HepG2 (cell line): Measurements from ENCODE around the gene MYO3A. TPM values are rescaled to one million over a fixed set of nuclear protein-coding genes. Genes with fewer than 3 reads are reported as not detected.

ENCODE experiments used
- ATAC-seq: fragments of 200-7000 bp; cut with Tn5 transposase; 3 replicates; pipeline ENCODE4 v1.9.1; 2020; ENCODE audit warnings: mild to moderate bottlenecking, moderate library complexity
- BruUV-seq: library from RNA; stranded (reverse); fragments of 400-500 nt; replicated peaks from 2 replicates; lab custom pipeline; 2021; lab: Mats Ljungman, UMichigan
- CTCF ChIA-PET: fragments of 300-600 bp; formaldehyde crosslinking; extraction: SDS; loops from one replicate; lab custom pipeline; 2021; ENCODE audit warnings: low total read pairs, inconsistent platforms, low intra/inter-chr PET ratio; lab: Yijun Ruan, JAX
- POLR2A ChIA-PET: fragments of 350-600 bp; sonication (Branson Sonifier 250); formaldehyde crosslinking; loops from one replicate; lab custom pipeline; 2020; ENCODE audit warnings: antibody characterized with exemption, inconsistent platforms; lab: Yijun Ruan, JAX
- DNase-seq: peaks from one replicate; pipeline ENCODE4 v3.0.0-alpha.2; 2015; ENCODE audit warnings: low spot score
- FAIRE-seq: peaks from 3 replicates; lab custom pipeline; 2011; peaks lifted over from hg19 to GRCh38; lab: Jason Lieb, UNC
- H2AFZ ChIP-seq: one replicate; pipeline ENCODE4 v1.6.1; 2011; ENCODE audit warnings: low read length, inconsistent platforms
- H3K27ac ChIP-seq: fragments of 300-600 bp; 3 replicates; pipeline ENCODE4 v1.8.0; 2011; ENCODE audit warnings: mixed run types, mild to moderate bottlenecking, mixed read lengths, low read length, inconsistent platforms; ENCODE audit not compliant: insufficient read depth; ENCODE audit errors: extremely low read length
- H3K27me3 ChIP-seq, 2 experiments: fragments of 200-600 bp in 1 of 2; 2 replicates in 1 of 2; 3 replicates in 1 of 2; pipeline versions ENCODE4 v1.6.0 to v1.8.0; 2011; ENCODE audit warnings: low read length in 2 of 2, mild to moderate bottlenecking in 2 of 2, moderate library complexity in 2 of 2, inconsistent platforms in 1 of 2; ENCODE audit not compliant: insufficient read depth in 2 of 2, control insufficient read depth in 1 of 2
- H3K36me3 ChIP-seq, 2 experiments: fragments of 200-600 bp in 1 of 2; replicated peaks in 1 of 2; 2 replicates in 1 of 2; 3 replicates in 1 of 2; pipeline versions ENCODE4 v1.5.1 to v1.8.0; 2011; ENCODE audit warnings: low read length in 2 of 2, inconsistent platforms in 1 of 2; ENCODE audit not compliant: insufficient read depth in 2 of 2, control insufficient read depth in 1 of 2
- H3K4me1 ChIP-seq: 2 replicates; pipeline ENCODE4 v1.5.1; 2012; ENCODE audit warnings: low read length, inconsistent platforms; ENCODE audit not compliant: insufficient read depth
- H3K4me2 ChIP-seq: 2 replicates; pipeline ENCODE4 v1.6.0; 2011; ENCODE audit warnings: low read depth, low read length, inconsistent platforms
- H3K4me3 ChIP-seq, 3 experiments: fragments of 200-600 bp in 1 of 3; sonication (generic), shearing (Covaris generic) in 1 of 3; replicated peaks in 1 of 3; 2 replicates each; pipeline ENCODE4 v1.5.1; 2011 to 2016; ENCODE audit warnings: low read length in 3 of 3, inconsistent platforms in 2 of 3, low read depth in 2 of 3, mild to moderate bottlenecking in 2 of 3, control low read depth in 1 of 3, mixed read lengths in 1 of 3; ENCODE audit not compliant: insufficient read depth in 1 of 3
- H3K79me2 ChIP-seq: one replicate; pipeline ENCODE4 v1.6.1; 2011; ENCODE audit warnings: low read length, inconsistent platforms; ENCODE audit not compliant: insufficient read depth
- H3K9ac ChIP-seq: 2 replicates; pipeline ENCODE4 v1.6.0; 2011; ENCODE audit warnings: mild to moderate bottlenecking, low read depth, low read length, inconsistent platforms; ENCODE audit not compliant: insufficient read depth
- H3K9me3 ChIP-seq: 2 replicates; pipeline ENCODE4 v1.5.1; 2012; ENCODE audit warnings: mild to moderate bottlenecking, low read length
- H4K20me1 ChIP-seq: 2 replicates; pipeline ENCODE4 v1.6.0; 2011; ENCODE audit warnings: inconsistent platforms, mild to moderate bottlenecking, low read length, moderate library complexity; ENCODE audit not compliant: insufficient read depth
- KAT2B ChIP-seq: fragments of 150-350 bp; IDR thresholded peaks from 2 replicates; pipeline ENCODE4 v1.6.1; 2014; ENCODE audit warnings: low read depth, low read length, borderline replicate concordance
- KDM4B ChIP-seq: sonication (generic); formaldehyde crosslinking; IDR thresholded peaks from 2 replicates; pipeline ENCODE4 v1.4.0; 2020; ENCODE audit warnings: missing genetic modification reagents
- KMT2B ChIP-seq: IDR thresholded peaks from 2 replicates; pipeline ENCODE4 v1.6.1; 2016; ENCODE audit warnings: missing genetic modification reagents, missing compliant biosample characterization
- MBD4 ChIP-seq: IDR thresholded peaks from 2 replicates; pipeline ENCODE4 v1.6.1; 2012; ENCODE audit warnings: low read length, inconsistent platforms, borderline replicate concordance
- MYC ChIP-seq: sonication (generic); formaldehyde crosslinking; IDR thresholded peaks from 2 replicates; pipeline ENCODE4 v1.9.0; 2021; ENCODE audit warnings: missing genetic modification reagents, borderline replicate concordance
- RFX5 ChIP-seq: IDR thresholded peaks from 2 replicates; pipeline ENCODE4 v1.6.1; 2011; ENCODE audit warnings: low read depth, low read length, improper control_type of control experiment
- SP5 ChIP-seq: IDR thresholded peaks from 2 replicates; pipeline ENCODE4 v1.6.1; 2016; ENCODE audit warnings: low read depth, borderline replicate concordance
- TBX3 ChIP-seq: fragments of 450-650 bp; IDR thresholded peaks from 2 replicates; pipeline ENCODE4 v1.6.1; 2017; ENCODE audit warnings: antibody characterized with exemption, mild to moderate bottlenecking, inconsistent platforms, borderline replicate concordance
- TCF7L2 ChIP-seq: IDR thresholded peaks from 2 replicates; pipeline ENCODE4 v1.6.1; 2011; ENCODE audit warnings: mild to moderate bottlenecking, low read depth, low read length, moderate library complexity
- TOE1 ChIP-seq: sonication (generic); formaldehyde crosslinking; IDR thresholded peaks from 2 replicates; pipeline ENCODE4 v1.4.0; 2020; ENCODE audit warnings: mild to moderate bottlenecking, missing genetic modification reagents
- ZNF143 ChIP-seq: sonication (generic); formaldehyde crosslinking; IDR thresholded peaks from 2 replicates; pipeline ENCODE4 v1.4.0; 2020; ENCODE audit warnings: missing genetic modification reagents
- ZNF225 ChIP-seq: sonication (generic); formaldehyde crosslinking; IDR thresholded peaks from 2 replicates; pipeline ENCODE4 v1.4.0; 2020; ENCODE audit warnings: mild to moderate bottlenecking, missing genetic modification reagents
- ZNF274 ChIP-seq: sonication (generic); formaldehyde crosslinking; IDR thresholded peaks from 2 replicates; pipeline ENCODE4 v1.5.1; 2020; ENCODE audit warnings: mild to moderate bottlenecking, missing genetic modification reagents
- ZNF768 ChIP-seq: sonication (generic); formaldehyde crosslinking; IDR thresholded peaks from 2 replicates; pipeline ENCODE4 v1.4.0; 2020; ENCODE audit warnings: missing genetic modification reagents
- WGBS: methylation state at CpG from one replicate; pipeline ENCODE4 v1.1.6; 2017; ENCODE audit warnings: low lambda C conversion rate; 5-methylcytosine and 5-hydroxymethylcytosine counted together
- in situ Hi-C: cut with HindIII; loops from 2 replicates; pipeline ENCODE4 v1.10.0; 2017; ENCODE audit warnings: low pct_unique_long_range_greater_than_20kb; ENCODE audit not compliant: extremely low pct_ligation_motif_present
- intact Hi-C: fragments of 100-400 bp; cut with micrococcal nuclease; formaldehyde crosslinking; loops from one replicate; pipeline ENCODE4 v1.10.0; 2022; ENCODE audit not compliant: unreplicated experiment
- polyA plus RNA-seq, 8 experiments: library from polyadenylated mRNA; depleted of rRNA in 3 of 8; stranded (reverse) in 7 of 8; unstranded in 1 of 8; fragments of >200 nt; fragmentation: Illumina TruSeq in 4 of 8; extraction: Trizol in 4 of 8; gene quantifications; 2 replicates each; pipeline versions ENCODE4 v1.2.1 to v1.2.3, GENCODE V29; 2011 to 2016; ENCODE audit warnings: low read depth in 4 of 8, missing spikeins in 1 of 8, mixed read lengths in 1 of 8; ENCODE audit not compliant: insufficient read depth in 1 of 8
- total RNA-seq, 5 experiments: library from RNA; depleted of rRNA; stranded (reverse); fragments of >200 nt; fragmentation: Illumina TruSeq; extraction: Trizol; gene quantifications; 2 replicates each; pipeline ENCODE4 v1.2.3, GENCODE V29; 2016; ENCODE audit warnings: low read depth in 1 of 5
- TF ChIP-seq, protein P1 (sequence below): sonication (generic); formaldehyde crosslinking; IDR thresholded peaks from 2 replicates; pipeline ENCODE4 v1.4.0; 2020; ENCODE audit warnings: mild to moderate bottlenecking, missing genetic modification reagents, borderline replicate concordance
- TF ChIP-seq, protein P2 (sequence below): IDR thresholded peaks from 2 replicates; pipeline ENCODE4 v1.6.1; 2016; ENCODE audit warnings: missing genetic modification reagents, missing compliant biosample characterization
- TF ChIP-seq, protein P3 (sequence below): sonication (generic); IDR thresholded peaks from 2 replicates; pipeline ENCODE4 v1.6.1; 2016; ENCODE audit warnings: low read depth, borderline replicate concordance
- TF ChIP-seq, protein P4 (sequence below): IDR thresholded peaks from 2 replicates; pipeline ENCODE4 v1.6.1; 2016; ENCODE audit warnings: mild to moderate bottlenecking, missing biosample characterization, missing genetic modification reagents

Gene MYO3A
- total and polyA plus RNA-seq, 2 of the 13 experiments (the other 11 are each of a cell fraction or from before 2014, with no cell fraction given) = not detected

DNA sequence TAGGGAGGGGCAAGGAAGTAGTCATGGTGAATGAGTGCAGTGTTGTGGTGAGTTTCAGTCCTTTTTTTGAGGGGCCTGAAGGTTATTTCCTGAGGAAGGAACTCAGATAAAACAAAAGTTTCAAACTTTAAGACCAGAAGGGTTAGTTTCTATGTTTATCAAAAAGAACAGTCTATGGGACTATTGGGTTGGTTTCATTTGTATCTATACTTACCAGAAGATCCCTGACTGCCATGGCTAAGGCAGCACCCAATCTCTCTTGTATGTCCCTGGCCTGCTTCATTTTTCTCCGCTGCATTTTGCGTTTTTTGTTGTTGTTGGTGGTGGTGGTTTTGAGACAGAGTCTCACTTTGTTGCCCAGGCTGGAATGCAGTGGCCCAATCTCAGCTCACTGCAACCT is 263.2 kb downstream of the MYO3A start:
- no TSS peak for BruUV-seq
- Histone ChIP-seq H3K9me3 (no peaks in the 10 kb centered on the region), H2AFZ (no peak overlapping the region), H4K20me1 (no peaks in the 10 kb centered on the region), H3K4me3 (no peak overlapping the region), H3K27me3 (0 out of 5 replicates have a peak, but pooled peaks cover 0 to 8% of the 10 kb centered on the region in 2 experiments), H3K27ac (no peak overlapping the region), H3K79me2 (no peaks in the 10 kb centered on the region), H3K4me2 (no peak overlapping the region), H3K9ac (no peak overlapping the region), H3K36me3 (no peaks in the 10 kb centered on the region), H3K4me1 (no peaks in the 10 kb centered on the region)
- DNase-seq (no peak), FAIRE-seq (no peak), ATAC-seq (no peak)
- in situ Hi-C loops (no loop called here), intact Hi-C loops (no loop called here)
- no peak for TF ChIP-seq KDM4B (CRISPR knock-in tag)
- TF ChIP-seq ZNF143 (CRISPR knock-in tag) = no peak
- TF ChIP-seq, protein P1, sequence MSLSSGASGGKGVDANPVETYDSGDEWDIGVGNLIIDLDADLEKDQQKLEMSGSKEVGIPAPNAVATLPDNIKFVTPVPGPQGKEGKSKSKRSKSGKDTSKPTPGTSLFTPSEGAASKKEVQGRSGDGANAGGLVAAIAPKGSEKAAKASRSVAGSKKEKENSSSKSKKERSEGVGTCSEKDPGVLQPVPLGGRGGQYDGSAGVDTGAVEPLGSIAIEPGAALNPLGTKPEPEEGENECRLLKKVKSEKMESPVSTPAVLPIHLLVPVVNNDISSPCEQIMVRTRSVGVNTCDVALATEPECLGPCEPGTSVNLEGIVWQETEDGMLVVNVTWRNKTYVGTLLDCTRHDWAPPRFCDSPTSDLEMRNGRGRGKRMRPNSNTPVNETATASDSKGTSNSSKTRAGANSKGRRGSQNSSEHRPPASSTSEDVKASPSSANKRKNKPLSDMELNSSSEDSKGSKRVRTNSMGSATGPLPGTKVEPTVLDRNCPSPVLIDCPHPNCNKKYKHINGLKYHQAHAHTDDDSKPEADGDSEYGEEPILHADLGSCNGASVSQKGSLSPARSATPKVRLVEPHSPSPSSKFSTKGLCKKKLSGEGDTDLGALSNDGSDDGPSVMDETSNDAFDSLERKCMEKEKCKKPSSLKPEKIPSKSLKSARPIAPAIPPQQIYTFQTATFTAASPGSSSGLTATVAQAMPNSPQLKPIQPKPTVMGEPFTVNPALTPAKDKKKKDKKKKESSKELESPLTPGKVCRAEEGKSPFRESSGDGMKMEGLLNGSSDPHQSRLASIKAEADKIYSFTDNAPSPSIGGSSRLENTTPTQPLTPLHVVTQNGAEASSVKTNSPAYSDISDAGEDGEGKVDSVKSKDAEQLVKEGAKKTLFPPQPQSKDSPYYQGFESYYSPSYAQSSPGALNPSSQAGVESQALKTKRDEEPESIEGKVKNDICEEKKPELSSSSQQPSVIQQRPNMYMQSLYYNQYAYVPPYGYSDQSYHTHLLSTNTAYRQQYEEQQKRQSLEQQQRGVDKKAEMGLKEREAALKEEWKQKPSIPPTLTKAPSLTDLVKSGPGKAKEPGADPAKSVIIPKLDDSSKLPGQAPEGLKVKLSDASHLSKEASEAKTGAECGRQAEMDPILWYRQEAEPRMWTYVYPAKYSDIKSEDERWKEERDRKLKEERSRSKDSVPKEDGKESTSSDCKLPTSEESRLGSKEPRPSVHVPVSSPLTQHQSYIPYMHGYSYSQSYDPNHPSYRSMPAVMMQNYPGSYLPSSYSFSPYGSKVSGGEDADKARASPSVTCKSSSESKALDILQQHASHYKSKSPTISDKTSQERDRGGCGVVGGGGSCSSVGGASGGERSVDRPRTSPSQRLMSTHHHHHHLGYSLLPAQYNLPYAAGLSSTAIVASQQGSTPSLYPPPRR = no peak
- TF ChIP-seq ZNF768 (CRISPR knock-in tag) = no peak
- no peak for TF ChIP-seq ZNF274 (CRISPR knock-in tag)
- TF ChIP-seq TOE1 = no peak
- TF ChIP-seq, protein P2, sequence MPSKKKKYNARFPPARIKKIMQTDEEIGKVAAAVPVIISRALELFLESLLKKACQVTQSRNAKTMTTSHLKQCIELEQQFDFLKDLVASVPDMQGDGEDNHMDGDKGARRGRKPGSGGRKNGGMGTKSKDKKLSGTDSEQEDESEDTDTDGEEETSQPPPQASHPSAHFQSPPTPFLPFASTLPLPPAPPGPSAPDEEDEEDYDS = no peak
- TF ChIP-seq TCF7L2 = no peak
- TF ChIP-seq MYC = no peak
- TF ChIP-seq KAT2B = no peak
- TF ChIP-seq, protein P3, sequence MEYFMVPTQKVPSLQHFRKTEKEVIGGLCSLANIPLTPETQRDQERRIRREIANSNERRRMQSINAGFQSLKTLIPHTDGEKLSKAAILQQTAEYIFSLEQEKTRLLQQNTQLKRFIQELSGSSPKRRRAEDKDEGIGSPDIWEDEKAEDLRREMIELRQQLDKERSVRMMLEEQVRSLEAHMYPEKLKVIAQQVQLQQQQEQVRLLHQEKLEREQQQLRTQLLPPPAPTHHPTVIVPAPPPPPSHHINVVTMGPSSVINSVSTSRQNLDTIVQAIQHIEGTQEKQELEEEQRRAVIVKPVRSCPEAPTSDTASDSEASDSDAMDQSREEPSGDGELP = no peak
- TF ChIP-seq SP5 (CRISPR knock-in tag) = no peak
- no peak for TF ChIP-seq KMT2B (CRISPR knock-in tag)
- no peak for TF ChIP-seq RFX5
- no peak for TF ChIP-seq ZNF225 (CRISPR knock-in tag)
- TF ChIP-seq, protein P4, sequence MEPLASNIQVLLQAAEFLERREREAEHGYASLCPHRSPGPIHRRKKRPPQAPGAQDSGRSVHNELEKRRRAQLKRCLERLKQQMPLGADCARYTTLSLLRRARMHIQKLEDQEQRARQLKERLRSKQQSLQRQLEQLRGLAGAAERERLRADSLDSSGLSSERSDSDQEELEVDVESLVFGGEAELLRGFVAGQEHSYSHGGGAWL (CRISPR knock-in tag) = no peak
- no peak for TF ChIP-seq MBD4
- TF ChIP-seq TBX3 = no peak
- POLR2A ChIA-PET = no interaction called here
- CTCF ChIA-PET = no interaction called here
- 6% methylated on average over 2 of the region's 2 CpGs for WGBS
